A549 (cell line): ENCODE measurements around the gene USP32. TPM values are rescaled to one million over a fixed set of nuclear protein-coding genes. Genes with fewer than 3 reads are reported as not detected.
"Not testable (repeated sequence)": the region's sequence is repeated elsewhere in the genome, so short reads cannot be mapped to it uniquely, and the experiment has no call there.

ENCODE experiments used
- ATAC-seq, 2 experiments: fragments of 200-7000 bp in 1 of 2; fragments of >200 bp in 1 of 2; cut with Nextera tagmentation in 1 of 2; cut with Tn5 transposase in 1 of 2; 3 replicates each; pipeline versions ENCODE4 v1.8.0 to v1.9.1; 2018 to 2020; ENCODE audit warnings: mild to moderate bottlenecking in 1 of 2, moderate library complexity in 1 of 2
- CTCF ChIA-PET: fragments of 300-600 bp; sonication (Branson Sonifier 250); formaldehyde crosslinking; extraction: SDS; loops from one replicate; lab custom pipeline; 2021; ENCODE audit warnings: antibody characterized with exemption, inconsistent platforms; lab: Yijun Ruan, JAX
- POLR2A ChIA-PET: fragments of 350-600 bp; formaldehyde crosslinking; extraction: SDS; loops from one replicate; lab custom pipeline; 2021; ENCODE audit warnings: antibody characterized with exemption, inconsistent platforms; lab: Yijun Ruan, JAX
- DNase-seq, 2 experiments: peaks; one replicate each; pipeline versions ENCODE4 v3.0.0 to v3.0.0-alpha.2; 2011 to 2016; ENCODE audit warnings: low read depth in 1 of 2, low spot score in 1 of 2
- FAIRE-seq: peaks from 2 replicates; lab custom pipeline; 2011; peaks lifted over from hg19 to GRCh38; lab: Jason Lieb, UNC
- H3K27ac ChIP-seq, 2 experiments: fragments of >200 bp; sonication (Bioruptor Twin); formaldehyde crosslinking; 3 replicates each; pipeline ENCODE4 v1.5.1; 2016 to 2017
- H3K4me1 ChIP-seq: fragments of >200 bp; sonication (Bioruptor Twin); formaldehyde crosslinking; 3 replicates; pipeline ENCODE4 v1.6.1; 2016
- H3K4me2 ChIP-seq: fragments of >200 bp; sonication (Bioruptor Twin); formaldehyde crosslinking; 3 replicates; pipeline ENCODE4 v1.6.1; 2016
- H3K4me3 ChIP-seq: fragments of >200 bp; sonication (Bioruptor Twin); formaldehyde crosslinking; 3 replicates; pipeline ENCODE4 v1.5.1; 2016
- H3K9me3 ChIP-seq: fragments of >200 bp; sonication (Bioruptor Twin); formaldehyde crosslinking; 3 replicates; pipeline ENCODE4 v1.6.1; 2016
- BCL3 ChIP-seq: fragments of >200 bp; sonication (Bioruptor Twin); formaldehyde crosslinking; IDR thresholded peaks from 3 replicates; pipeline ENCODE4 v1.6.1; 2016
- CBX8 ChIP-seq: fragments of 200-600 bp; sonication (generic); IDR thresholded peaks from 2 replicates; pipeline ENCODE4 v1.6.1; 2016
- CHD4 ChIP-seq: fragments of 200-600 bp; sonication (generic); IDR thresholded peaks from 2 replicates; pipeline ENCODE4 v1.6.1; 2016; ENCODE audit warnings: antibody characterized with exemption, mild to moderate bottlenecking, borderline replicate concordance
- FOSB ChIP-seq: fragments of 250-450 bp; sonication (Bioruptor Pico); IDR thresholded peaks from 2 replicates; pipeline ENCODE4 v1.5.0; 2020; ENCODE audit warnings: mild to moderate bottlenecking, moderate library complexity
- MYC ChIP-seq: IDR thresholded peaks from 2 replicates; pipeline ENCODE4 v1.6.1; 2012; ENCODE audit warnings: mild to moderate bottlenecking, inconsistent platforms, low read length, improper control_type of control experiment, borderline replicate concordance
- RAD21 ChIP-seq, 2 experiments: fragments of >200 bp in 1 of 2; sonication (Bioruptor Twin) in 1 of 2; formaldehyde crosslinking in 1 of 2; IDR thresholded peaks in 1 of 2; conservative IDR thresholded peaks in 1 of 2; 2 replicates in 1 of 2; 3 replicates in 1 of 2; pipeline ENCODE4 v1.6.1; 2012 to 2018; ENCODE audit warnings: inconsistent platforms in 1 of 2
- WGBS: methylation state at CpG from one replicate; pipeline ENCODE4 v1.1.6; 2017; ENCODE audit errors: missing lambda C conversion rate; 5-methylcytosine and 5-hydroxymethylcytosine counted together
- polyA plus RNA-seq, 4 experiments: library from polyadenylated mRNA; depleted of rRNA in 3 of 4; stranded (reverse); fragments of >200 nt; fragmentation: RNase III in 1 of 4; extraction: RNeasy Plus Mini Kit Qiagen cat#74134 plus additional on column Dnase treatment in 1 of 4; gene quantifications; 2 replicates in 3 of 4; 3 replicates in 1 of 4; pipeline ENCODE4 v1.2.3, GENCODE V29; 2011 to 2017
- TF ChIP-seq, protein P1 (sequence below): fragments of >200 bp; sonication (Bioruptor Twin); formaldehyde crosslinking; IDR thresholded peaks from 3 replicates; pipeline ENCODE4 v1.5.1; 2016
- TF ChIP-seq, protein P2 (sequence below): fragments of 250-450 bp; sonication (Bioruptor Pico); IDR thresholded peaks from 2 replicates; pipeline ENCODE4 v1.5.0; 2021; ENCODE audit warnings: mild to moderate bottlenecking, moderate library complexity, borderline replicate concordance
- TF ChIP-seq, protein P3 (sequence below): fragments of 450-650 bp; IDR thresholded peaks from 2 replicates; pipeline ENCODE4 v1.6.1; 2014; ENCODE audit warnings: antibody characterized with exemption
- TF ChIP-seq, protein P4 (sequence below): IDR thresholded peaks from 2 replicates; pipeline ENCODE4 v1.6.1; 2012

Gene USP32
- polyA plus RNA-seq, 2 of the 4 experiments (the other 2 are of a cell fraction), result 35.4 to 52.2 TPM

DNA sequence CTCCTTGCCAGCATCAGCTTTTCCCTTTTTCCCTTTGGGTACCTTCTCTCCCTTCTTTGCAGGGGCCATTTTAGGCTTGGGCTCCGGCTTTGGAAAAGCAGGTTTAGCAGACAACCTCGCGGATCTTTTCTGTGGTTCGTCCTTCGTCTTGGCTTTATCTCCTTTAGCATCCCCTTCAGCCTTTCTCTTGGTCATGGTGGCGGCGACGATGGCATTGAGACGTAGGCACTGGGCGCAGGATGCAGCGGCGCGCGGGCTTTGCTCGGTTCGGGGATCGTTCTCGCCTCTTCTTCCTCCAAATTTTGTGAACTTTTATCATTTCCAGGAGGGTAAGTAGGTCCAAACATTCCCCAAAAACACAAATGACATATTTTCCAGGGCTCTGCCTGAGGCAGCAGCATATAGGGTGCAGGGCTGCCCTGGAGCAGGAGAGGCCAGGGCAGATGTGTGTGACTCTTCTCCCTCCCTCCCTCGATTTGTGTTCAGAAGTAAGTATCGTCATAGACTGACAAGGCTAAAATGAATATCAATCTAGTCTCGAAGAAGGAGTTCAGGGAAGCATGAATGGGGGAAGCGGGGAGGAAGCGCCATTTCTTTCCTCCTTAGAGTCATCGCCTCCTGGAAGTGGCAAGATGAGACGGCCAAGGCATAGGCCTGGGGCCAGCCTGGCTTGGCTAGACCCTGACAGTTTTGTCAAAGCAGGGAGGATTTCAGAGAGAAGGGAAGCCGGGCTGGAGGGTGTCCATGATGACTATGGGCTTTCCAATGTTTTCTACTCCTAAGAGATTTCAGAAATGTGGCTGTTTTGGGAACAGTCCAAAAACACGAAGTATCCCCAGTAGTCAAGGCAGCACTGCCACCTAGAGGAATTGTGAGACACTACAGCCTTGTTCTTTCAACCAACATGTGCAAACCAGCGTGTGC lies 43.6 kb upstream of the USP32 start (continued):
- TF ChIP-seq, protein P1, sequence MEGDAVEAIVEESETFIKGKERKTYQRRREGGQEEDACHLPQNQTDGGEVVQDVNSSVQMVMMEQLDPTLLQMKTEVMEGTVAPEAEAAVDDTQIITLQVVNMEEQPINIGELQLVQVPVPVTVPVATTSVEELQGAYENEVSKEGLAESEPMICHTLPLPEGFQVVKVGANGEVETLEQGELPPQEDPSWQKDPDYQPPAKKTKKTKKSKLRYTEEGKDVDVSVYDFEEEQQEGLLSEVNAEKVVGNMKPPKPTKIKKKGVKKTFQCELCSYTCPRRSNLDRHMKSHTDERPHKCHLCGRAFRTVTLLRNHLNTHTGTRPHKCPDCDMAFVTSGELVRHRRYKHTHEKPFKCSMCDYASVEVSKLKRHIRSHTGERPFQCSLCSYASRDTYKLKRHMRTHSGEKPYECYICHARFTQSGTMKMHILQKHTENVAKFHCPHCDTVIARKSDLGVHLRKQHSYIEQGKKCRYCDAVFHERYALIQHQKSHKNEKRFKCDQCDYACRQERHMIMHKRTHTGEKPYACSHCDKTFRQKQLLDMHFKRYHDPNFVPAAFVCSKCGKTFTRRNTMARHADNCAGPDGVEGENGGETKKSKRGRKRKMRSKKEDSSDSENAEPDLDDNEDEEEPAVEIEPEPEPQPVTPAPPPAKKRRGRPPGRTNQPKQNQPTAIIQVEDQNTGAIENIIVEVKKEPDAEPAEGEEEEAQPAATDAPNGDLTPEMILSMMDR, result peak; percentile 97
- TF ChIP-seq, protein P2, sequence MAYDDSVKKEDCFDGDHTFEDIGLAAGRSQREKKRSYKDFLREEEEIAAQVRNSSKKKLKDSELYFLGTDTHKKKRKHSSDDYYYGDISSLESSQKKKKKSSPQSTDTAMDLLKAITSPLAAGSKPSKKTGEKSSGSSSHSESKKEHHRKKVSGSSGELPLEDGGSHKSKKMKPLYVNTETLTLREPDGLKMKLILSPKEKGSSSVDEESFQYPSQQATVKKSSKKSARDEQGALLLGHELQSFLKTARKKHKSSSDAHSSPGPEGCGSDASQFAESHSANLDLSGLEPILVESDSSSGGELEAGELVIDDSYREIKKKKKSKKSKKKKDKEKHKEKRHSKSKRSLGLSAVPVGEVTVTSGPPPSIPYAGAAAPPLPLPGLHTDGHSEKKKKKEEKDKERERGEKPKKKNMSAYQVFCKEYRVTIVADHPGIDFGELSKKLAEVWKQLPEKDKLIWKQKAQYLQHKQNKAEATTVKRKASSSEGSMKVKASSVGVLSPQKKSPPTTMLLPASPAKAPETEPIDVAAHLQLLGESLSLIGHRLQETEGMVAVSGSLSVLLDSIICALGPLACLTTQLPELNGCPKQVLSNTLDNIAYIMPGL (CRISPR knock-in tag), result no peak
- TF ChIP-seq, protein P3, sequence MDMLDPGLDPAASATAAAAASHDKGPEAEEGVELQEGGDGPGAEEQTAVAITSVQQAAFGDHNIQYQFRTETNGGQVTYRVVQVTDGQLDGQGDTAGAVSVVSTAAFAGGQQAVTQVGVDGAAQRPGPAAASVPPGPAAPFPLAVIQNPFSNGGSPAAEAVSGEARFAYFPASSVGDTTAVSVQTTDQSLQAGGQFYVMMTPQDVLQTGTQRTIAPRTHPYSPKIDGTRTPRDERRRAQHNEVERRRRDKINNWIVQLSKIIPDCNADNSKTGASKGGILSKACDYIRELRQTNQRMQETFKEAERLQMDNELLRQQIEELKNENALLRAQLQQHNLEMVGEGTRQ, result no peak
- TF ChIP-seq CHD4, result no peak
- TF ChIP-seq MYC, result peak; percentile 73
- peak; percentile 97 to 99 for TF ChIP-seq RAD21 (conservative IDR thresholded peaks at IDR 0.05 in 1 of 2, IDR thresholded peaks at IDR 0.05 in 1 of 2)
- TF ChIP-seq CBX8, result no peak
- TF ChIP-seq, protein P4, sequence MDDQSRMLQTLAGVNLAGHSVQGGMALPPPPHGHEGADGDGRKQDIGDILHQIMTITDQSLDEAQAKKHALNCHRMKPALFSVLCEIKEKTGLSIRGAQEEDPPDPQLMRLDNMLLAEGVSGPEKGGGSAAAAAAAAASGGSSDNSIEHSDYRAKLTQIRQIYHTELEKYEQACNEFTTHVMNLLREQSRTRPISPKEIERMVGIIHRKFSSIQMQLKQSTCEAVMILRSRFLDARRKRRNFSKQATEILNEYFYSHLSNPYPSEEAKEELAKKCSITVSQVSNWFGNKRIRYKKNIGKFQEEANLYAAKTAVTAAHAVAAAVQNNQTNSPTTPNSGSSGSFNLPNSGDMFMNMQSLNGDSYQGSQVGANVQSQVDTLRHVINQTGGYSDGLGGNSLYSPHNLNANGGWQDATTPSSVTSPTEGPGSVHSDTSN, result no peak
- TF ChIP-seq FOSB (CRISPR knock-in tag), result no peak
- TF ChIP-seq BCL3, result no peak

GRCh38 chr17:60433021-60433997 lies 41.4 kb upstream of the USP32 start:
- DNase-seq, FAIRE-seq, H3K9me3 ChIP-seq, H3K4me2 ChIP-seq, H3K4me1 ChIP-seq, H3K4me3 ChIP-seq, H3K27ac ChIP-seq, ATAC-seq, POLR2A ChIA-PET: not testable (repeated sequence)
- CTCF ChIA-PET, result interaction anchor here (0.8 to 2.6 kb wide), 7 partner anchors 9 to 294 kb away, joined by 3 to 7 read pairs (median 4); partner anchors contain the start of genes CA4 and CHCT1
- WGBS, result 90% methylated on average over 4 of the region's 4 CpGs

DNA sequence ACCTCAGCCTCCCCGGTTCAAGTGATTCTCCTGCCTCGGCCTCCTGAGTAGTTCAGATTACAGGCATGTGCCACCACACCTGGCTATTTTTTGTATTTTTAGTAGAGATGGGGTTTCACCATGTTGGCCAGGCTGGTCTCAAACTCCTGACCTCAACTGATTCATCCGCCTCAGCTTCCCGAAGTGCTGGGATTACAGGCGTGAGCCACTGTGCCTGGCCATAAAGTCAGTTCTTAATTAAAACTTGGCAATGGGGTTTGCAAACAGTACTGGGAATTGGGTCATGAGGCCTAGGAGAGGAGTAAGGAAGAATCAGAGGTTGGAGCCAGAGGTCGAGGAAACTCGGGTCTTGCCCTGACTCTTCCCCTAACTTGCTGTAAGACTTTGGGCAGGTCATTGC lies 38.6 kb upstream of the USP32 start:
- WGBS, result 90% methylated on average over 7 of the region's 7 CpGs
- CTCF ChIA-PET, result interaction anchor here (1.1 to 4.3 kb wide), 4 partner anchors 9 to 288 kb away, joined by 4 to 26 read pairs (median 13); partner anchors contain the start of gene CHCT1
- ATAC-seq, DNase-seq, H3K4me3 ChIP-seq, FAIRE-seq, H3K4me2 ChIP-seq, H3K4me1 ChIP-seq, POLR2A ChIA-PET, H3K27ac ChIP-seq, H3K9me3 ChIP-seq: not testable (repeated sequence)

DNA sequence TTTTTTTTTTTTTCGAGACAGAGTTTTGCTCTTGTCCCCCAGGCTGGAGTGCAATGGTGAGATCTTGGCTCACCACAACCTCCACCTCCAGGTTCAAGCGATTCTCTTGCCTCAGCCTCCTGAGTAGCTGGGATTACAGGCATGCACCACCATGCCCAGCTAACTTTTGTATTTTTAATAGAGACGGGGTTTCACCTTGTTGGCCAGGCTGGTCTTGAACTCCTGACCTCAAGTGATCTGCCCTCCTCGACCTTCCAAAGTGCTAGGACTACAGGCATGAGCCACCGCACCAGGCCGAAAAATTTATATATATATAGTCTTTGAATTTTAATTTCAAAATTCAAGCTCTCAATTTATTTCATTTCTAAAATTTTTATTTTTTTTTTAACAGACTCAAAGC lies 36.6 kb upstream of the USP32 start:
- DNase-seq, H3K4me3 ChIP-seq, H3K4me1 ChIP-seq, H3K9me3 ChIP-seq, FAIRE-seq, POLR2A ChIA-PET, H3K27ac ChIP-seq, ATAC-seq, H3K4me2 ChIP-seq: not testable (repeated sequence)
- CTCF ChIA-PET, result interaction anchor here (0.6 to 4.3 kb wide), 8 partner anchors 7 to 286 kb away, joined by 3 to 26 read pairs (median 5); partner anchors contain the start of gene CHCT1
- WGBS, result 59% methylated on average over 6 of the region's 6 CpGs
